Spleen (tissue), 7 donors: ENCODE measurements around the gene GJC1.

Experiments
- CTCF ChIP-seq, 11 experiments: fragments of 200-600 bp in 7 of 11; fragments of 450-650 bp in 4 of 11; sonication (generic) in 4 of 11; IDR thresholded peaks in 8 of 11; conservative IDR thresholded peaks in 3 of 11; 1 replicate in 7 of 11; 2 replicates in 4 of 11; pipeline versions ENCODE4 v1.4.0 to v1.8.0; 2016 to 2021; ENCODE audit warnings: antibody characterized with exemption in 11 of 11, inconsistent platforms in 4 of 11, mild to moderate bottlenecking in 1 of 11
- POLR2A ChIP-seq, 3 donors: fragments of 450-650 bp; IDR thresholded peaks; one replicate each; pipeline ENCODE4 v1.5.1; 2017; ENCODE audit warnings: antibody characterized with exemption in 3 of 3, mild to moderate bottlenecking in 1 of 3
- donor health status: DM: no; HTN: no; CAD: no; lungs with moderate emphysema.
- donor health status: DM: no; HTN: no; CAD: no.
- donor health status: DM: no; HTN: no; CAD: no.

GRCh38 chr17:44751331-44751730, 78.8 kb downstream of the GJC1 start:
- TF ChIP-seq CTCF (IDR thresholded peaks at IDR 0.05 in 8 of 11, conservative IDR thresholded peaks at IDR 0.05 in 3 of 11) = no peak
- no peak for TF ChIP-seq POLR2A (IDR thresholded peaks at IDR 0.05)
